IPS-18a (cell line): ENCODE measurements around the gene GP5.

Source experiments
- H3K27ac ChIP-seq: one replicate; pipeline ENCODE4 v1.5.1; 2013; ENCODE audit warnings: low read length
- H3K27me3 ChIP-seq: one replicate; pipeline ENCODE4 v1.6.1; 2013; ENCODE audit warnings: mild to moderate bottlenecking, low read length; ENCODE audit not compliant: control insufficient read depth, insufficient read depth
- H3K36me3 ChIP-seq: one replicate; pipeline ENCODE4 v1.6.1; 2013; ENCODE audit warnings: low read depth, low read length; ENCODE audit not compliant: control insufficient read depth
- H3K4me1 ChIP-seq: one replicate; pipeline ENCODE4 v1.6.1; 2013; ENCODE audit warnings: low read depth, low read length; ENCODE audit not compliant: control insufficient read depth
- H3K4me3 ChIP-seq: one replicate; pipeline ENCODE4 v1.5.1; 2013; ENCODE audit warnings: low read length
- H3K9ac ChIP-seq: one replicate; pipeline ENCODE4 v1.6.1; 2013; ENCODE audit warnings: mild to moderate bottlenecking, low read length, moderate library complexity
- H3K9me3 ChIP-seq: one replicate; pipeline ENCODE4 v1.6.1; 2013; ENCODE audit warnings: low read depth, low read length; ENCODE audit not compliant: control insufficient read depth

Gene GP5

DNA sequence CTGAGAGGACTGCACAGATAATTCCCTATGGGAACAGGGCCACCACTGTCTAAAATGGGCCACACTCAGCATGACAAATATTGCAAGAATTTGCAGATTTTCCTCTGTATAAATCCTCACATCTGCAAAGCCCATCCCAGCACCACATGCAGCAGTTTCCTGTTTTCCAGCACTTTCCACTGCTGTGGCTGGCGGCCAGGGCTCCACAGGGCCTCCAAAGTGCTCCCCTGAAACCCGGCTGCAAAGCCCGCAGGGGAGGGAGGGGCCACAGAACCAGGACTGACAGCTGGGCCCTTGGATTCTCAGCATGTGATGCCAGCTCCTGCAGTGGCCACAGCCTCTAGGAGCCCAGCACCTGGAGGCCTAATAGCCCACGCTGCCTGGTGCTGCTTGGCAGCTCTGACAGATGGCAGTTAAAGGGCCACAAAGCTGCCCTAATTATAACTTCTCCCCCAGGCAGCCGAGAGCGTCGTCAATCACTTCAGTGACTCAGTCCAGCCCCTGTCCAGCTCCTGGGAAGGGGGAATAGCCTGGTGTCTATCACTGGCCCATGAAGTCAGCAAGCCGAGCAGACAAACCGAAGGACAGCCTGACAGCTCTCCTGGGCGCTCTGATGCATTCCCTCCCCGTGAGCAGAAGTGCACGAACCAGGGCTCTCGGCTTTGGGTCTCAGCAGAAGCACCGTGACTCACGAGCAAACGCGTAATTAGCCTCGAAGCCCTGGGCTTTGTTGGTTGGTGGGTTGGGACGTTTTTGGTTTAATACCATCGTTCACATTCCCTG is 34.2 kb downstream of the GP5 start:
- no peak overlapping the region for H3K4me3 ChIP-seq
- H3K27me3 ChIP-seq, result peaks cover 14% of the 10 kb centered on the region
- no peak overlapping the region for H3K9ac ChIP-seq
- H3K27ac ChIP-seq, result no peak overlapping the region
- H3K4me1 ChIP-seq, result peaks cover 4% of the 10 kb centered on the region
- H3K9me3 ChIP-seq, result no peaks in the 10 kb centered on the region
- no peaks in the 10 kb centered on the region for H3K36me3 ChIP-seq

DNA sequence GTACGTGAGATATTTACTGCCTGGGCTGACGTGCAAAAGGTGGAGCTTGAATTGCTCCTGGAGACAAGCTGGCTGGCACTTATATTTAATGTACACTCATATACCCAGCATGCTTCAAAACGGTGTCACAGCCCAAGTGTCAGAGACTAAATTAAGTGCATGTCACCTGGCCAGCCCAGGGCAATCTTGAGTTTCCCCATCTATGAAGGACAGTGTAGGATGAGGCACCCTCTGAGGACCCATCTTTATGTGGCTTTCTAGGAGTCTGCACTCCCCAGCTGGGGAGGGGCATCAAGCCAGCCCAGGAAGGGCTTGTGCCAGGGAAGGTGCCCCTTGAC is 34.8 kb downstream of the GP5 start:
- no peak overlapping the region for H3K9ac ChIP-seq
- H3K36me3 ChIP-seq, result no peaks in the 10 kb centered on the region
- H3K4me3 ChIP-seq, result no peak overlapping the region
- peaks cover 4% of the 10 kb centered on the region for H3K4me1 ChIP-seq
- no peaks in the 10 kb centered on the region for H3K9me3 ChIP-seq
- H3K27ac ChIP-seq, result no peak overlapping the region
- H3K27me3 ChIP-seq, result peaks cover 13% of the 10 kb centered on the region

DNA sequence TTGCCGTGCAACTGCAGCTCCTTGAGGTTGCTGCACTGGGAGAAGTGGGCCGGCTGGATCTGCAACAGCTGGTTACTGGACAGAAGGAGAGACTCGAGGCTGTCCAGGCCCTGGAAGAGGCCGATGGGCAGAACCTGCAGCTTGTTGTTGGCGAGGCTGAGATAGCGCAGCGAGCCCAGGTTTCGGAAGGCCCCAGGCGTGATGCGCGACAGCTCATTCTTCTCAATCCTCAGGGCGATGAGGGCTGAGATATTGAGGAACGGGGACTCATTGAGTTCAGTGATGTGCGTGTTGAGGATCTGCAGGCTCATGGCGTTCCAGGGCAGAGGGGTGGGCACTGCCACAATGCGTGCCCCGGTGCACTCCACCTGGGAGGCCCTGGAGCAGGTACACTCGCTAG is 38.5 kb downstream of the GP5 start:
- Histone ChIP-seq H3K4me1 (no peaks in the 10 kb centered on the region), H3K27me3 (no peaks in the 10 kb centered on the region), H3K4me3 (no peak overlapping the region), H3K9ac (no peak overlapping the region), H3K27ac (no peak overlapping the region), H3K9me3 (no peaks in the 10 kb centered on the region), H3K36me3 (no peaks in the 10 kb centered on the region)

DNA sequence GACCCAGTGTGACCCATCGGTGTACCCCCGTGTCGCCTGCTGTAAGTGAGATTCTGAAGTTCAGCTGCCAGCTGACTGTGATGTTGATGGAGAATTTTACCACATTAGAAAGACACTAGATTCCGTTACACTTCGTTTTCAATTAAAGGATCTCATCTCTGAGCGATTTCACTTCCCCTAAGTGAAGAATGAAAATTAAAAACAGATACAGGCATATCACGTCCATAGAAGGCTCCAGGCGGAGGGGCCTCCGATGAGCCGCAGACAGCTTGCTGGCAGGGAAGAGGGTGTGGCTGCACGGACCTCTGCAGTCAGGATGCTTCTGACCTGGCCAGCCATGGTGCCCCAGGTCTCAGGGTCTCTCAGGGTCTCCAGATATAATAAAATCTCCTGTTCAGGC is 41.4 kb downstream of the GP5 start:
- H3K9me3 ChIP-seq, result no peaks in the 10 kb centered on the region
- H3K36me3 ChIP-seq, result no peaks in the 10 kb centered on the region
- H3K27ac ChIP-seq, result no peak overlapping the region
- H3K4me3 ChIP-seq, result no peak overlapping the region
- H3K9ac ChIP-seq, result no peak overlapping the region
- H3K4me1 ChIP-seq, result no peaks in the 10 kb centered on the region
- no peaks in the 10 kb centered on the region for H3K27me3 ChIP-seq

DNA sequence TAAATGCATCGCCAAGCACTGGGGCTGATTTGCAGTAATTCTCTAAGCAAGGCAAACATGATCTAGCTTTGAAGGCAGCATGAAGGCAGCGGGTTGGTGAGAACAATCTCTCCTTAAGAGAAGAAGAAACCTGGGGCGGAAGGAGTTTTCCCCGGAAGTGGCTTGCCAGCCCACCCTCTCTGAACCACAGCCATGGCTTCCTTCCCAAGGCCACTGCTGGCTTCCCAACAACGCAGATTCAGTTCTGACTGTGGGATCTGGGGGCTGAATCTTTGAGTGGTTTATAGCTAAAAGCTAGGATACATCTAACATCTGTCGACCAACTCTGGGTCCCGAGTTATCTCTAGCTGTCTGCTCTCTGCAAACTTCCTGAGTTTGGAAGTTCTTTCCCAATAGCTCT is 43.7 kb downstream of the GP5 start:
- Histone ChIP-seq H3K27me3 (no peaks in the 10 kb centered on the region), H3K9me3 (no peaks in the 10 kb centered on the region), H3K4me1 (no peaks in the 10 kb centered on the region), H3K4me3 (no peak overlapping the region), H3K27ac (no peak overlapping the region), H3K9ac (no peak overlapping the region), H3K36me3 (no peaks in the 10 kb centered on the region)

DNA sequence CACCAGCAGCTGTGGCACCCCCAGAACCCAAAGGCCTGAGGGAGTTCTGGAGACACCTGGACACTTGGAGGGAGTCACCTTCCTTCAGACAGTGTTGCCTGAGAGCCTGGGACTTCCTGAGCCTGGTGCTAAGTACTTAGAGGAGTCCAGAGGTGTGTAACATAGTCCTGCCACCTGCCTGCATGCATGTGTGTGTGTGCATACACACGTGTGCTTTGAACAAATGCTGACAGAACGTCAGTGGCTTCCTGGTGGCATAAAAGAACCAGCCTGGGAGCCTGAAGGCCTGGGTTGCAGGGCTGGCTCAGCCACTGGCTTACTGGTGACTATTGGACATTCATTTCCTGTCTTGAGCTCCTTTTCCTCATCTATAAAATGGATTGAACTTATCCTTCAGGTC is 44.8 kb downstream of the GP5 start:
- no peaks in the 10 kb centered on the region for H3K36me3 ChIP-seq
- H3K9me3 ChIP-seq, result no peaks in the 10 kb centered on the region
- H3K4me3 ChIP-seq, result no peak overlapping the region
- H3K27ac ChIP-seq, result no peak overlapping the region
- no peaks in the 10 kb centered on the region for H3K27me3 ChIP-seq
- H3K9ac ChIP-seq, result no peak overlapping the region
- H3K4me1 ChIP-seq, result no peaks in the 10 kb centered on the region

DNA sequence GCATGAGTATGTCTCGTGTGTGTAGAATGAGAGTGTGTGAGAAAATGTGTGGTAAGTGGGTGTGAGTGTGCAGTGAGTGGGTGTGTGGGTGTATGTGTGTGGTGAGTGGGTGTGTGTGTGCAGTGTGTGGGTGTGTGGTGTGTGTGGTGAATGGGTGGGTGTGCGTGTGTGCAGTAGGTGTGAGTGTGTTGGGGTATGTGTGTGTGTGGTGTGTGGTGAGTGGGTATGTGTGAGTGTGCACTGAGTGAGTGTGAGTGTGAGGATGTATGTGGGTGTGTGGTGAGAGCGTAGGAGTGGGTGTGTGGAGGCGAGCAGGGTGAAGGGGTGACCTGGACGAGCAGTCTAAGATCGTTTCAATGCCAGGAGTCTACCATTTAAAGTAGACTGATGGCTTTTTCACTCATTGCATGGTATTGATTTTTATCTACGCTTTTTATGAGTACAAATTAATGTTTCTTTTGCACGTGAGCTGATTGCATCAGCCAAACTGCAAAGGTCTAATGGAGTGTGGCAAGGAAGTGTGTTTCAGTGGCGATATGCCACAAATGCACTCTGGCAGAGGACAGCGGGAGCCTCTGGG is 46.3 kb downstream of the GP5 start:
- no peak overlapping the region for H3K27ac ChIP-seq
- H3K9ac ChIP-seq, result no peak overlapping the region
- no peaks in the 10 kb centered on the region for H3K27me3 ChIP-seq

DNA sequence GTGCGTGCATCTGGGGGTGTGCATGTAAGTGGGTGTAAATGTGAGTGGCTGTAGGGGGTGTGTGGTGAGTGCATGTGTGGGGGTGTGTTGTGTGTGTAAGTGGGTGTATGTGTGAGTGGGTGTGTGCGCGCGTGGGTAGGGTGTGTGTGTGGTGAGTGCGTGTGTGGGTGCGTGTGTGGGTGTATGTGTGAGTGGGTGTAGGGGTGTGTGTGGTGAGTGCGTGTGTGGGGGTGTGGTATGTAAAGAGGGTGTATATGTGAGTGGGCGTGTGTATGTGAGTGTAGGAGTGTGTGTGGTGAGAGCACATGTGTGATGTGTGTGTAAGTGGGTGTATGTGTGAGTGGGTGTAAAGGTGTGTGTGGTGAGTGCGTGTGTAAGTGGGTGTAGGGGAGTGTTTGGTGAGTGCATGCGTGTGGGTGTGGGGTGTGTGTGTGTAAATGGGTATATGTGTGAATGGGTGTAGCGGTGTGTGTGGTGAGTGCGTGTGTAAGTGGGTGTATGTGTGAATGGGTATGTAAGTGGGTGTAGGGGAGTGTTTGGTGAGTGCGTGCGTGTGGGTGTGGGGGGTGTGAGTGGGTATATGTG is 47.0 kb downstream of the GP5 start:
- H3K27me3 ChIP-seq, result no peaks in the 10 kb centered on the region
- no peak overlapping the region for H3K9ac ChIP-seq
- H3K4me3 ChIP-seq, result no peak overlapping the region
- no peaks in the 10 kb centered on the region for H3K9me3 ChIP-seq
- no peak overlapping the region for H3K27ac ChIP-seq
- no peaks in the 10 kb centered on the region for H3K36me3 ChIP-seq
- no peaks in the 10 kb centered on the region for H3K4me1 ChIP-seq

More for the DNA sequence above, 46.3 kb downstream of the GP5 start:
- Histone ChIP-seq H3K4me1 (no peaks in the 10 kb centered on the region), H3K36me3 (no peaks in the 10 kb centered on the region), H3K9me3 (no peaks in the 10 kb centered on the region), H3K4me3 (no peak overlapping the region)

DNA sequence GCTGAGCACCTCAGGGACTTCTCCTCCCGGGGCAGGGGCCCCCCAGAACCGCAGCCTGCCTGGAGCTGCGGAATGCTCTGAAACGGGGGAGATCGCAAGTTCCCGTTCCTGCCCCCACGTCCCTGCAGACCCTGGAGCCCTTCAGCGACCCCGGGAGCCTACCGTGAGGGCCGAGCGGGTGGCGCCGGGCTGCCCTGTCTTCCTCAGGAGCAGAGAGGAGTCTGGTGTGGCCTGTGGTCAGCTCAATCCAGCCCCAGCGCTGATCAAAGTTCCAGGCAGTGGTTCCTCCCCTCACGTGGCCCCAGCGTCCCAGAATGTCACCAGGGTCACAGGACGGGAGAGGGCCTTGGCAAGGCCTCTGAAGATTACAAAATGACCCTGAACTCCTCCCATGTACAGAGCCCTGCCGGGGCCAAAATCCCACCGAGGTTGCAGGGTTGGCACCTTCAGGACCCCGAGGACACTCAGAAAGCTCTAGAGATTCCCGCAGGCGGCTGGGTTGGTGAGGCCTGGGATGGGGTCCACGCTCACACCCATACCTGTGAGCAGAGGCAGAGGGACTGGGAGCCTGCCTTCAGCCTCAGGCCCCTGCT is 47.9 kb downstream of the GP5 start, which contains the start of gene CPN2:
TSS of gene CPN2 (minus strand) at position 249 of the 593 bp plus-strand sequence. CDS start 8,626 bp downstream, outside the sequence.
- no peak within 1 kb of the TSS for H3K9ac ChIP-seq
- H3K4me1 ChIP-seq, result no peaks in the 10 kb centered on the region
- no peak within 1 kb of the TSS for H3K27ac ChIP-seq

DNA sequence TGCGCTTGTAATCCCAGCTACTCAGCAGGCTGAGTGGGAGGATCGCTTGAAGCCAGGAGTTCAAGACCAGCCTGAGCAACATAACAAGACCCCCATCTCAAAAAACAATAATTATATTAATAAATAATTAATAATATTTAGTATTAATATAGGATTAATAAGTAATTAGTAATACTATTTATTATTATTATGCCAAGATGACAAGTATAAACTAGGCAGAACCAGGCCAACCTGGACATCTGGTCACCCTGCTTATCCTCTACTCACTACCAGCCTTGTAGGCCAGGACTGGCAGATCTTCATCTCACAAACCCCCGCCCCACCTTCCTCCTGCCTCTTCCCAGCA is 48.4 kb downstream of the GP5 start:
- Histone ChIP-seq H3K9ac (no peak overlapping the region), H3K4me3 (no peak overlapping the region), H3K4me1 (no peaks in the 10 kb centered on the region), H3K27ac (no peak overlapping the region), H3K27me3 (no peaks in the 10 kb centered on the region), H3K36me3 (no peaks in the 10 kb centered on the region), H3K9me3 (no peaks in the 10 kb centered on the region)

More for the DNA sequence above, 47.9 kb downstream of the GP5 start, which contains the start of gene CPN2:
- Histone ChIP-seq H3K9me3 (no peaks in the 10 kb centered on the region), H3K27me3 (no peaks in the 10 kb centered on the region), H3K4me3 (no peak within 1 kb of the TSS), H3K36me3 (no peaks in the 10 kb centered on the region)

DNA sequence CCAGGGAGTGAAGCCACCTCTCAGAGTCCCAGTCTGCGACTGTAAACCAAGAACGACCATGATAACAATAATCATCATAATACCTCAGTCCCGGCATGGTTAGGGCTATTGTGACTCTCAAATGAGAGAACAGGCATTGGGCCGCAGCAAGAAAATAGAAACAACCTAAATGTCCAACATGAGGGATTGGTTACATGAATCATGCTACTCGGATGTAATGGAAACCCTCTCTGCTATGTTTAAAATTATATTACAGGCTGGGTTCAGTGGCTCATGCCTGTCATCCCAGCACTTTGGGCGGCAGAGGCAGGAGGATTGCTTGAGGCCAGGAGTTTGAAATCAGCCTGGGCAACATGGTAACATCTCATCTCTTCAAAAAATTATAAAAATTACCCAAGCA is 50.7 kb downstream of the GP5 start:
- H3K4me3 ChIP-seq, result no peak overlapping the region
- H3K27me3 ChIP-seq, result peaks cover 5% of the 10 kb centered on the region
- no peak overlapping the region for H3K27ac ChIP-seq
- H3K9me3 ChIP-seq, result no peaks in the 10 kb centered on the region
- H3K4me1 ChIP-seq, result no peaks in the 10 kb centered on the region
- no peak overlapping the region for H3K9ac ChIP-seq
- no peaks in the 10 kb centered on the region for H3K36me3 ChIP-seq
